WTC11 (cell line): ENCODE data around the gene NOTCH4. TPM values are rescaled to one million over a fixed set of nuclear protein-coding genes. Genes with fewer than 3 reads are reported as not detected.

Source experiments
- ATAC-seq: fragments of 200-7000 bp; cut with Tn5 transposase; 2 replicates; pipeline ENCODE4 v1.10.0; 2021; ENCODE audit warnings: mild to moderate bottlenecking, moderate library complexity
- CTCF ChIA-PET: fragments of 300-600 bp; sonication (Branson Sonifier 250); formaldehyde crosslinking; loops from one replicate; lab custom pipeline; 2021; ENCODE audit warnings: antibody characterized with exemption; lab: Charles Lee
- POLR2A ChIA-PET: fragments of 350-600 bp; sonication (Branson Sonifier 250); formaldehyde crosslinking; loops from one replicate; lab custom pipeline; 2021; ENCODE audit warnings: antibody characterized with exemption; lab: Charles Lee
- DNase-seq: peaks from one replicate; pipeline ENCODE4 v3.0.0; 2021; ENCODE audit warnings: low spot score
- H3K27ac Mint-ChIP-seq: 2 replicates; pipeline ENCODE4 v1.8.0; 2021; ENCODE audit warnings: mixed read lengths
- H3K27me3 Mint-ChIP-seq: 2 replicates; pipeline ENCODE4 v1.8.0; 2021; ENCODE audit warnings: low read depth, mild to moderate bottlenecking, moderate library complexity, mixed read lengths
- H3K36me3 Mint-ChIP-seq: 2 replicates; pipeline ENCODE4 v1.8.0; 2021; ENCODE audit warnings: mixed read lengths
- H3K4me1 Mint-ChIP-seq: 2 replicates; pipeline ENCODE4 v1.8.0; 2022; ENCODE audit warnings: mixed read lengths
- H3K4me3 Mint-ChIP-seq: 2 replicates; pipeline ENCODE4 v1.8.0; 2021; ENCODE audit warnings: mild to moderate bottlenecking, moderate library complexity, mixed read lengths
- H3K9me3 Mint-ChIP-seq: 2 replicates; pipeline ENCODE4 v1.8.0; 2021; ENCODE audit warnings: mixed read lengths
- AFF4 ChIP-seq: sonication (generic); formaldehyde crosslinking; IDR thresholded peaks from 2 replicates; pipeline ENCODE4 v1.8.1; 2023; ENCODE audit warnings: mild to moderate bottlenecking, missing genetic modification reagents, borderline replicate concordance
- AR ChIP-seq: fragments of 250-450 bp; sonication (Bioruptor Pico); IDR thresholded peaks from 2 replicates; pipeline ENCODE4 v1.9.0; 2021; ENCODE audit warnings: mild to moderate bottlenecking
- ATF6 ChIP-seq: sonication (generic); formaldehyde crosslinking; IDR thresholded peaks from 2 replicates; pipeline ENCODE4 v1.8.1; 2023; ENCODE audit warnings: mild to moderate bottlenecking, missing genetic modification reagents
- ELF4 ChIP-seq: sonication (generic); formaldehyde crosslinking; IDR thresholded peaks from 2 replicates; pipeline ENCODE4 v1.8.1; 2022; ENCODE audit warnings: low read depth, mild to moderate bottlenecking, moderate library complexity, missing genetic modification reagents
- EMX1 ChIP-seq: fragments of 250-450 bp; sonication (Bioruptor Pico); IDR thresholded peaks from 2 replicates; pipeline ENCODE4 v1.8.0; 2021; ENCODE audit warnings: mild to moderate bottlenecking
- ESRRA ChIP-seq: sonication (generic); formaldehyde crosslinking; IDR thresholded peaks from 2 replicates; pipeline ENCODE4 v1.8.1; 2022; ENCODE audit warnings: mild to moderate bottlenecking, missing genetic modification reagents, borderline replicate concordance
- FOXK1 ChIP-seq: sonication (generic); formaldehyde crosslinking; IDR thresholded peaks from 2 replicates; pipeline ENCODE4 v1.8.0; 2022; ENCODE audit warnings: mild to moderate bottlenecking, moderate library complexity, missing genetic modification reagents
- HMGXB4 ChIP-seq: sonication (generic); formaldehyde crosslinking; IDR thresholded peaks from 2 replicates; pipeline ENCODE4 v1.8.1; 2023; ENCODE audit warnings: mild to moderate bottlenecking, moderate library complexity, missing genetic modification reagents
- IRF1 ChIP-seq: sonication (generic); formaldehyde crosslinking; IDR thresholded peaks from 2 replicates; pipeline ENCODE4 v1.8.0; 2023; ENCODE audit warnings: missing genetic modification reagents
- MXD4 ChIP-seq: fragments of 250-450 bp; sonication (Bioruptor Pico); IDR thresholded peaks from 2 replicates; pipeline ENCODE4 v1.8.0; 2021; ENCODE audit warnings: mild to moderate bottlenecking, moderate library complexity, borderline replicate concordance
- MYBL2 ChIP-seq: sonication (generic); formaldehyde crosslinking; IDR thresholded peaks from 2 replicates; pipeline ENCODE4 v1.8.1; 2023; ENCODE audit warnings: mild to moderate bottlenecking, moderate library complexity, missing genetic modification reagents
- NR1H2 ChIP-seq: sonication (generic); formaldehyde crosslinking; IDR thresholded peaks from 2 replicates; pipeline ENCODE4 v1.9.0; 2021; ENCODE audit warnings: mild to moderate bottlenecking, moderate library complexity, missing genetic modification reagents
- OVOL2 ChIP-seq: fragments of 250-450 bp; sonication (Bioruptor Pico); IDR thresholded peaks from 2 replicates; pipeline ENCODE4 v1.9.0; 2021; ENCODE audit warnings: mild to moderate bottlenecking, borderline replicate concordance
- PREB ChIP-seq: sonication (generic); formaldehyde crosslinking; IDR thresholded peaks from 2 replicates; pipeline ENCODE4 v1.8.1; 2022; ENCODE audit warnings: mild to moderate bottlenecking, missing genetic modification reagents, moderate library complexity, borderline replicate concordance
- PRRX2 ChIP-seq: fragments of 250-450 bp; sonication (Bioruptor Pico); IDR thresholded peaks from 2 replicates; pipeline ENCODE4 v1.8.0; 2021; ENCODE audit warnings: mild to moderate bottlenecking
- RORB ChIP-seq: fragments of 250-450 bp; sonication (Bioruptor Pico); IDR thresholded peaks from 2 replicates; pipeline ENCODE4 v1.9.0; 2021; ENCODE audit warnings: mild to moderate bottlenecking
- SMAD4 ChIP-seq: sonication (generic); formaldehyde crosslinking; IDR thresholded peaks from 2 replicates; pipeline ENCODE4 v1.8.0; 2022; ENCODE audit warnings: mild to moderate bottlenecking, missing genetic modification reagents
- TCF7 ChIP-seq: sonication (generic); formaldehyde crosslinking; IDR thresholded peaks from 2 replicates; pipeline ENCODE4 v1.8.0; 2022; ENCODE audit warnings: mild to moderate bottlenecking, low read depth, missing genetic modification reagents, moderate library complexity
- USF1 ChIP-seq: sonication (generic); formaldehyde crosslinking; IDR thresholded peaks from 2 replicates; pipeline ENCODE4 v1.8.0; 2022; ENCODE audit warnings: mild to moderate bottlenecking, missing genetic modification reagents
- ZBTB21 ChIP-seq: sonication (generic); formaldehyde crosslinking; IDR thresholded peaks from 2 replicates; pipeline ENCODE4 v1.8.1; 2023; ENCODE audit warnings: mild to moderate bottlenecking, missing genetic modification reagents, borderline replicate concordance
- ZNF416 ChIP-seq: fragments of 250-450 bp; sonication (Bioruptor Pico); IDR thresholded peaks from 2 replicates; pipeline ENCODE4 v1.9.0; 2021; ENCODE audit warnings: mild to moderate bottlenecking, inconsistent platforms
- total RNA-seq: library from RNA; stranded (reverse); gene quantifications from 3 replicates; pipeline ENCODE4 v1.2.3, GENCODE V29; 2021

NOTCH4 gene
- total RNA-seq, 1 experiment from 2014 or later, result 2.6 TPM

- TF ChIP-seq USF1 (no peak), NR1H2 (no peak)
Measured at GRCh38 chr6:32234934-32235333, 11.1 kb upstream of the NOTCH4 start (continued).

GRCh38 chr6:32226434-32226833 is 2.6 kb upstream of the NOTCH4 start:
- H3K27ac Mint-ChIP-seq, result no peak overlapping the region
- DNase-seq (no peak), ATAC-seq (no peak)
- H3K9me3 Mint-ChIP-seq, result no peaks in the 10 kb centered on the region
- peaks cover 2% of the 10 kb centered on the region for H3K27me3 Mint-ChIP-seq
- ChIA-PET POLR2A (no interaction called here), CTCF (no interaction called here)
- TF ChIP-seq OVOL2 (CRISPR knock-in tag), result no peak
- no peak for TF ChIP-seq SMAD4 (CRISPR knock-in tag)
- TF ChIP-seq PRRX2, result no peak
- TF ChIP-seq ATF6 (CRISPR knock-in tag), result no peak
- no peak for TF ChIP-seq MXD4 (CRISPR knock-in tag)
- no peak for TF ChIP-seq ZNF416 (CRISPR knock-in tag)
- no peak for TF ChIP-seq ZBTB21 (CRISPR knock-in tag)
- TF ChIP-seq RORB (CRISPR knock-in tag), result no peak
- TF ChIP-seq MYBL2 (CRISPR knock-in tag), result no peak
- no peak for TF ChIP-seq IRF1 (CRISPR knock-in tag)
- no peak for TF ChIP-seq ELF4 (CRISPR knock-in tag)
- TF ChIP-seq EMX1, result no peak
- TF ChIP-seq AFF4, result no peak
- TF ChIP-seq FOXK1, result no peak
- no peak for TF ChIP-seq AR (CRISPR knock-in tag)
- TF ChIP-seq HMGXB4 (CRISPR knock-in tag), result no peak
- no peak for TF ChIP-seq TCF7 (CRISPR knock-in tag)
- TF ChIP-seq PREB (CRISPR knock-in tag), result no peak
- TF ChIP-seq ESRRA (CRISPR knock-in tag), result no peak
- H3K4me1 Mint-ChIP-seq, result peaks cover 15% of the 10 kb centered on the region
- H3K36me3 Mint-ChIP-seq, result no peaks in the 10 kb centered on the region
- H3K4me3 Mint-ChIP-seq, result no peak overlapping the region
